Ishikawa (cell line): ENCODE data around the gene GRID2.

Experiments
- CEBPB ChIP-seq: IDR thresholded peaks from 2 replicates; pipeline ENCODE4 v1.6.1; 2012
- CREB1 ChIP-seq: IDR thresholded peaks from 2 replicates; pipeline ENCODE4 v1.6.1; 2012; ENCODE audit warnings: low read depth
- EGR1 ChIP-seq: IDR thresholded peaks from 2 replicates; pipeline ENCODE4 v1.6.1; 2012
- EP300 ChIP-seq: IDR thresholded peaks from 2 replicates; pipeline ENCODE4 v1.6.1; 2012; ENCODE audit warnings: borderline replicate concordance
- FOXM1 ChIP-seq: IDR thresholded peaks from 2 replicates; pipeline ENCODE4 v1.6.1; 2012; ENCODE audit warnings: low read depth, borderline replicate concordance
- NFIC ChIP-seq: IDR thresholded peaks from 2 replicates; pipeline ENCODE4 v1.6.1; 2012
- RAD21 ChIP-seq: IDR thresholded peaks from 2 replicates; pipeline ENCODE4 v1.6.1; 2012; ENCODE audit warnings: low read depth
- TAF1 ChIP-seq: IDR thresholded peaks from 2 replicates; pipeline ENCODE4 v1.6.1; 2012; ENCODE audit warnings: low read depth, mild to moderate bottlenecking
- TCF12 ChIP-seq: IDR thresholded peaks from 2 replicates; pipeline ENCODE4 v1.6.1; 2012; ENCODE audit warnings: low read depth
- TEAD4 ChIP-seq: IDR thresholded peaks from 2 replicates; pipeline ENCODE4 v1.6.1; 2012
- USF1 ChIP-seq: IDR thresholded peaks from 2 replicates; pipeline ENCODE4 v1.6.1; 2012
- YY1 ChIP-seq: IDR thresholded peaks from 2 replicates; pipeline ENCODE4 v1.6.1; 2012; ENCODE audit warnings: low read depth
- ZBTB7A ChIP-seq: IDR thresholded peaks from 2 replicates; pipeline ENCODE4 v1.6.1; 2012; ENCODE audit warnings: low read depth
- TF ChIP-seq, protein P1 (sequence below): IDR thresholded peaks from 2 replicates; pipeline ENCODE4 v1.6.1; 2012
- TF ChIP-seq, protein P2 (sequence below): IDR thresholded peaks from 2 replicates; pipeline ENCODE4 v1.6.1; 2012; ENCODE audit warnings: low read depth, mild to moderate bottlenecking

GRID2 gene

DNA sequence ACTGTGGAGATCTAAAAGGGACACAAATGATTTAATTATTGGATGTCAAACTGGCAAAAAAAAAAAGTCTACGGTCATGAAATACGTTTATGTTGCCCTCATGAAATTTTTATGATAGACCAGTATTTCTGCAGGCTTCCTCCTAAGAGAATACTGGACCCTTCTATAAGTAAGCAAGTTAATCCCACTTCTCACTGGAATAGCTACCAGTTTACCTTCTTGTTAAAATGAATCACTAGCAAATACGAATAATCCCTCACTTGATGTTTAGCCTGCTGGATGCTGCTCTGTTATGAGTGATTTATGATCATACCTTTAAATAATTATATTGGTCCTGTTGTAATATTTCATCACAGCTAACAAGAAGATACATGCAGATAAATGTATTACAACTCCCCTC is 39.6 kb upstream of the GRID2 start:
- TF ChIP-seq ZBTB7A (no peak), EGR1 (no peak), YY1 (no peak), FOXM1 (no peak), CREB1 (no peak), TAF1 (no peak), EP300 (no peak), RAD21 (no peak), TEAD4 (no peak), USF1 (no peak), TCF12 (no peak)
- TF ChIP-seq, protein P1, sequence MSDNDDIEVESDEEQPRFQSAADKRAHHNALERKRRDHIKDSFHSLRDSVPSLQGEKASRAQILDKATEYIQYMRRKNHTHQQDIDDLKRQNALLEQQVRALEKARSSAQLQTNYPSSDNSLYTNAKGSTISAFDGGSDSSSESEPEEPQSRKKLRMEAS: no peak
- TF ChIP-seq, protein P2, sequence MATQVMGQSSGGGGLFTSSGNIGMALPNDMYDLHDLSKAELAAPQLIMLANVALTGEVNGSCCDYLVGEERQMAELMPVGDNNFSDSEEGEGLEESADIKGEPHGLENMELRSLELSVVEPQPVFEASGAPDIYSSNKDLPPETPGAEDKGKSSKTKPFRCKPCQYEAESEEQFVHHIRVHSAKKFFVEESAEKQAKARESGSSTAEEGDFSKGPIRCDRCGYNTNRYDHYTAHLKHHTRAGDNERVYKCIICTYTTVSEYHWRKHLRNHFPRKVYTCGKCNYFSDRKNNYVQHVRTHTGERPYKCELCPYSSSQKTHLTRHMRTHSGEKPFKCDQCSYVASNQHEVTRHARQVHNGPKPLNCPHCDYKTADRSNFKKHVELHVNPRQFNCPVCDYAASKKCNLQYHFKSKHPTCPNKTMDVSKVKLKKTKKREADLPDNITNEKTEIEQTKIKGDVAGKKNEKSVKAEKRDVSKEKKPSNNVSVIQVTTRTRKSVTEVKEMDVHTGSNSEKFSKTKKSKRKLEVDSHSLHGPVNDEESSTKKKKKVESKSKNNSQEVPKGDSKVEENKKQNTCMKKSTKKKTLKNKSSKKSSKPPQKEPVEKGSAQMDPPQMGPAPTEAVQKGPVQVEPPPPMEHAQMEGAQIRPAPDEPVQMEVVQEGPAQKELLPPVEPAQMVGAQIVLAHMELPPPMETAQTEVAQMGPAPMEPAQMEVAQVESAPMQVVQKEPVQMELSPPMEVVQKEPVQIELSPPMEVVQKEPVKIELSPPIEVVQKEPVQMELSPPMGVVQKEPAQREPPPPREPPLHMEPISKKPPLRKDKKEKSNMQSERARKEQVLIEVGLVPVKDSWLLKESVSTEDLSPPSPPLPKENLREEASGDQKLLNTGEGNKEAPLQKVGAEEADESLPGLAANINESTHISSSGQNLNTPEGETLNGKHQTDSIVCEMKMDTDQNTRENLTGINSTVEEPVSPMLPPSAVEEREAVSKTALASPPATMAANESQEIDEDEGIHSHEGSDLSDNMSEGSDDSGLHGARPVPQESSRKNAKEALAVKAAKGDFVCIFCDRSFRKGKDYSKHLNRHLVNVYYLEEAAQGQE: no peak

DNA sequence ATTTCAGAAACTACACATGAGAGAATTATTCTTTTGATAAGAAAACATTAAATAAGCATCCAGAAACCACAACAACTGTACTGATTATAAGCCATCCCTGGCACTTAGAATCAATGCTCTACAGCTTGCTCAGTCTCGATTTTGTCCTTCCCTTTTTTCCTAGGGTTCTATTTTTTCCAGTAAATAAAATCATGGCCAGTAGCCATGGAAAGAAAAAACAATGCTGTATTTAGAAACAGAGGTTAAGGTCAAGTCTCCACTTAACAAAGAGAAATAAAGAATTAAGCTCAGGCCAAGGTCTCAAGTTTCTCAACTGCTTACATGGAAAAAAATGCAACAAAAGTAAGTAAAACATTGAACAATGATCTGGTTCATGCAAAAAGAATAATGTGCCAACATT is 38.7 kb upstream of the GRID2 start:
- TF ChIP-seq, protein P1: no peak
- TF ChIP-seq ZBTB7A (no peak), NFIC (no peak; the same call in 1 of the 2 replicates)
- TF ChIP-seq, protein P2: no peak

GRCh38 chr4:92265798-92266197 is 38.0 kb upstream of the GRID2 start:
- TF ChIP-seq EGR1: no peak
- no peak for TF ChIP-seq USF1
- no peak for TF ChIP-seq CREB1
- no peak for TF ChIP-seq FOXM1
- TF ChIP-seq, protein P2: no peak
- no peak for TF ChIP-seq YY1
- TF ChIP-seq ZBTB7A: no peak
- no peak for TF ChIP-seq TEAD4
- TF ChIP-seq TAF1: no peak
- no peak for TF ChIP-seq NFIC
- TF ChIP-seq EP300: no peak

DNA sequence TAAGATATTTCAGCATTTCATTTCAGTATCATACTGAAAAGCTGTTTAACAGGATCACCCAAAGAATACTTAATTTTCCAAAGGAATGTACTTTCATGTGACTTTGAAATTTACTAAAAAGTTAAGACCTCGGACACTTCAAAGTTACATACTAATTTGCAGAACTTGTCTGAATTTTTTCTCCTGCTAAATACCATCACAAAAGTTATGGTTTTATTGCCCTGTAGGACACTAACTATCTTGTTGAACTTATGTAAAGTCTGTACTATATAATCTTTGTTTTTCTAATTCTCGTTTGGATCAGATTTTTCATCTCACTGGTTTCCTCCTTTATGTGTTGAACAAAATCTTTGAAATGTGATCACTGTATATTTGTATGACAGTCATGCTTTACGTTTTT is 37.2 kb upstream of the GRID2 start:
- TF ChIP-seq EGR1: no peak
- TF ChIP-seq CREB1: no peak
- TF ChIP-seq YY1: no peak
- TF ChIP-seq CEBPB: no peak
- no peak for TF ChIP-seq EP300
- no peak for TF ChIP-seq TEAD4

- TF ChIP-seq, protein P2: no peak
- TF ChIP-seq USF1 (no peak), YY1 (no peak), TAF1 (no peak), CEBPB (no peak), FOXM1 (no peak), RAD21 (no peak), EGR1 (no peak), TEAD4 (no peak), CREB1 (no peak), EP300 (no peak), NFIC (no peak), ZBTB7A (no peak), TCF12 (no peak)
- TF ChIP-seq, protein P1: no peak
Measured at GRCh38 chr4:92268642-92269041, 35.1 kb upstream of the GRID2 start.
